K562 (cell line): ENCODE measurements around the gene NFATC2. TPM values are rescaled to one million over a fixed set of nuclear protein-coding genes. Genes with fewer than 3 reads are reported as not detected.

ENCODE experiments used
- ATAC-seq: fragments of 200-7000 bp; cut with Tn5 transposase; 3 replicates; pipeline ENCODE4 v1.9.1; 2020; ENCODE audit warnings: moderate library complexity
- BruUV-seq: library from RNA; stranded (reverse); fragments of 400-500 nt; replicated peaks from 2 replicates; lab custom pipeline; 2021; lab: Mats Ljungman, UMichigan
- CTCF ChIA-PET: fragments of 300-600 bp; formaldehyde crosslinking; extraction: SDS; loops from one replicate; lab custom pipeline; 2021; ENCODE audit warnings: low intra/inter-chr PET ratio; lab: Yijun Ruan, JAX
- POLR2A ChIA-PET: fragments of 300-600, 350-650 bp; sonication (Branson Sonifier 250); formaldehyde crosslinking; extraction: SDS; loops from one replicate; lab custom pipeline; 2021; ENCODE audit warnings: antibody characterized with exemption, inconsistent platforms; lab: Yijun Ruan, JAX
- DNase-seq, 4 experiments: peaks; one replicate each; pipeline versions ENCODE4 v3.0.0 to v3.0.0-alpha.2; 2011 to 2018; ENCODE audit warnings: low spot score in 3 of 4, mixed read lengths in 3 of 4; ENCODE audit errors: extremely low read depth in 1 of 4
- FAIRE-seq: peaks from 2 replicates; lab custom pipeline; 2011; peaks lifted over from hg19 to GRCh38; lab: Jason Lieb, UNC
- H2AFZ ChIP-seq: 2 replicates; pipeline ENCODE4 v1.6.0; 2011; ENCODE audit warnings: low read depth, low read length, control low read depth, inconsistent platforms
- H3K27ac ChIP-seq: fragments of 200-600 bp; 3 replicates; pipeline ENCODE4 v1.8.0; 2011; ENCODE audit warnings: low read depth, mild to moderate bottlenecking, control low read depth, inconsistent platforms, low read length, moderate library complexity, mixed read lengths; ENCODE audit errors: extremely low read depth
- H3K27me3 ChIP-seq, 2 experiments: fragments of 300-600 bp in 1 of 2; 2 replicates in 1 of 2; 3 replicates in 1 of 2; pipeline versions ENCODE4 v1.6.0 to v1.8.0; 2011; ENCODE audit warnings: inconsistent platforms in 2 of 2, low read length in 2 of 2, mild to moderate bottlenecking in 1 of 2, mixed read lengths in 1 of 2, moderate library complexity in 1 of 2; ENCODE audit not compliant: control insufficient read depth in 2 of 2, insufficient read depth in 2 of 2
- H3K36me3 ChIP-seq: fragments of 300-600 bp; 3 replicates; pipeline ENCODE4 v1.8.0; 2011; ENCODE audit warnings: mild to moderate bottlenecking, low read length, inconsistent platforms; ENCODE audit not compliant: control insufficient read depth, insufficient read depth
- H3K4me1 ChIP-seq, 2 experiments: fragments of 200-600 bp in 1 of 2; replicated peaks in 1 of 2; 2 replicates in 1 of 2; 3 replicates in 1 of 2; pipeline versions ENCODE4 v1.5.1 to v1.8.0; 2011; ENCODE audit warnings: inconsistent platforms in 2 of 2, low read length in 2 of 2, mild to moderate bottlenecking in 1 of 2, mixed read lengths in 1 of 2, moderate library complexity in 1 of 2; ENCODE audit not compliant: control insufficient read depth in 2 of 2, insufficient read depth in 2 of 2
- H3K4me2 ChIP-seq: 2 replicates; pipeline ENCODE4 v1.6.1; 2011; ENCODE audit warnings: low read length, control low read depth, inconsistent platforms, mixed read lengths; ENCODE audit not compliant: insufficient read depth
- H3K4me3 ChIP-seq: fragments of 200-600 bp; sonication (generic), shearing (Covaris generic); 2 replicates; pipeline ENCODE4 v1.5.1; 2016; ENCODE audit warnings: control low read depth, inconsistent platforms
- H3K79me2 ChIP-seq: fragments of 200-600 bp; 3 replicates; pipeline ENCODE4 v1.8.0; 2011; ENCODE audit warnings: low read length, inconsistent platforms; ENCODE audit not compliant: control insufficient read depth, insufficient read depth
- H3K9ac ChIP-seq, 2 experiments: 2 replicates each; pipeline versions ENCODE4 v1.6.0 to v1.6.1; 2011; ENCODE audit warnings: low read depth in 2 of 2, low read length in 2 of 2, control low read depth in 1 of 2, inconsistent platforms in 1 of 2, mild to moderate bottlenecking in 1 of 2, mixed read lengths in 1 of 2; ENCODE audit not compliant: insufficient read depth in 1 of 2
- H3K9me1 ChIP-seq: one replicate; pipeline ENCODE4 v1.6.0; 2011; ENCODE audit warnings: inconsistent platforms, mild to moderate bottlenecking, low read length, moderate library complexity; ENCODE audit not compliant: control insufficient read depth, insufficient read depth
- H3K9me3 ChIP-seq: replicated peaks from 2 replicates; pipeline ENCODE4 v1.5.1; 2011; ENCODE audit warnings: low read depth, low read length, inconsistent platforms; ENCODE audit not compliant: control insufficient read depth, insufficient read depth
- H4K20me1 ChIP-seq: replicated peaks from 2 replicates; pipeline ENCODE4 v1.6.1; 2011; ENCODE audit warnings: low read length, inconsistent platforms, mixed read lengths; ENCODE audit not compliant: control insufficient read depth, insufficient read depth
- CBX1 ChIP-seq: sonication (generic); IDR thresholded peaks from 2 replicates; pipeline ENCODE4 v1.6.1; 2016; ENCODE audit warnings: antibody characterized with exemption, low read depth, mild to moderate bottlenecking
- FOXP4 ChIP-seq: sonication (generic); formaldehyde crosslinking; IDR thresholded peaks from 2 replicates; pipeline ENCODE4 v1.8.0; 2022; ENCODE audit warnings: mild to moderate bottlenecking, missing genetic modification reagents, borderline replicate concordance
- HCFC1 ChIP-seq: IDR thresholded peaks from 2 replicates; pipeline ENCODE4 v1.6.1; 2012; ENCODE audit warnings: low read depth, low read length, improper control_type of control experiment
- HSF4 ChIP-seq: fragments of 250-450 bp; sonication (Bioruptor Pico); IDR thresholded peaks from 2 replicates; pipeline ENCODE4 v2.1.2; 2022; ENCODE audit warnings: mild to moderate bottlenecking, moderate library complexity, borderline replicate concordance
- LCOR ChIP-seq: sonication (generic); formaldehyde crosslinking; IDR thresholded peaks from 2 replicates; pipeline ENCODE4 v1.8.0; 2022; ENCODE audit warnings: mild to moderate bottlenecking, missing genetic modification reagents
- MAX ChIP-seq: sonication (generic); formaldehyde crosslinking; IDR thresholded peaks from 2 replicates; pipeline ENCODE4 v1.9.0; 2022; ENCODE audit warnings: mild to moderate bottlenecking, missing genetic modification reagents
- NFXL1 ChIP-seq: fragments of 450-650 bp; formaldehyde crosslinking; IDR thresholded peaks from 2 replicates; pipeline ENCODE4 v1.4.0; 2021; ENCODE audit warnings: mild to moderate bottlenecking
- SUPT5H ChIP-seq: fragments of 450-650 bp; IDR thresholded peaks from 2 replicates; pipeline ENCODE4 v1.6.1; 2016
- YY1 ChIP-seq, 3 experiments: IDR thresholded peaks; 2 replicates each; pipeline ENCODE4 v1.6.1; 2011; ENCODE audit warnings: low read length in 2 of 3, mild to moderate bottlenecking in 2 of 3, moderate library complexity in 2 of 3, borderline replicate concordance in 1 of 3, control low read depth in 1 of 3, low read depth in 1 of 3; ENCODE audit not compliant: insufficient read depth in 3 of 3, insufficient replicate concordance in 2 of 3, control insufficient read depth in 1 of 3, insufficient read length in 1 of 3; ENCODE audit errors: extremely low read depth in 1 of 3
- ZNF277 ChIP-seq: fragments of 250-450 bp; sonication (Bioruptor Pico); IDR thresholded peaks from 2 replicates; pipeline ENCODE4 v1.8.0; 2022; ENCODE audit warnings: inconsistent platforms, mild to moderate bottlenecking, moderate library complexity, borderline replicate concordance
- ZNF445 ChIP-seq: fragments of 250-450 bp; sonication (Bioruptor Pico); IDR thresholded peaks from 2 replicates; pipeline ENCODE4 v1.4.0; 2020; ENCODE audit warnings: low read depth, mild to moderate bottlenecking, moderate library complexity
- WGBS: fragments of 100-300 bp; shearing (Covaris generic); methylation state at CpG from one replicate; pipeline ENCODE4 v1.1.6; 2016; ENCODE audit warnings: low coverage, mixed read lengths; ENCODE audit not compliant: insufficient coverage; ENCODE audit errors: missing lambda C conversion rate; 5-methylcytosine and 5-hydroxymethylcytosine counted together
- in situ Hi-C: fragments of 300-500 bp; cut with MboI; formaldehyde crosslinking; loops from 4 replicates; pipeline ENCODE4 v1.15.0; 2018; ENCODE audit warnings: inconsistent platforms, mixed read lengths
- intact Hi-C: fragments of 100-400 bp; cut with micrococcal nuclease; formaldehyde crosslinking; loops from 2 replicates; pipeline ENCODE4 v1.14.2; 2022
- polyA plus RNA-seq, 8 experiments: library from polyadenylated mRNA; depleted of rRNA in 4 of 8; stranded (reverse) in 5 of 8; unstranded in 3 of 8; fragments of >200 nt; fragmentation: Nextera tagmentation in 2 of 8; fragmentation: Illumina TruSeq in 1 of 8; extraction: Ambion mirVana in 2 of 8; extraction: Trizol in 1 of 8; gene quantifications; 2 replicates each; pipeline versions ENCODE4 v1.2.1 to v1.2.3, GENCODE V29; 2011 to 2014; ENCODE audit warnings: inconsistent platforms in 1 of 8, missing spikeins in 1 of 8
- total RNA-seq, 7 experiments: library from RNA; depleted of rRNA in 6 of 7; stranded (reverse); fragments of >200 nt in 6 of 7; fragmentation: Illumina TruSeq in 2 of 7; extraction: Trizol in 2 of 7; gene quantifications; 2 replicates each; pipeline versions ENCODE4 v1.2.1 to v1.2.3, GENCODE V29; 2011 to 2021; ENCODE audit warnings: low replicate concordance in 1 of 7

NFATC2 gene
- total and polyA plus RNA-seq, 9 of the 15 experiments (the other 6 are each of a cell fraction or from before 2014, with no cell fraction given) = 1.9 to 11.2 (median 3.0) TPM

GRCh38 chr20:51382986-51383821, 159.3 kb downstream of the NFATC2 start:
- Histone ChIP-seq H4K20me1 (no peaks in the 10 kb centered on the region), H3K27ac (no peak overlapping the region), H3K4me3 (no peak overlapping the region), H3K79me2 (no peaks in the 10 kb centered on the region), H3K9ac (no peak overlapping the region), H3K4me2 (no peak overlapping the region), H3K36me3 (no peaks in the 10 kb centered on the region), H3K9me1 (no peaks in the 10 kb centered on the region), H3K4me1 (peaks cover 20 to 30% of the 10 kb centered on the region in 2 experiments), H3K27me3 (no peaks in the 10 kb centered on the region)
- intact Hi-C loops (no loop called here), in situ Hi-C loops (no loop called here)
- ChIA-PET POLR2A (no interaction called here), CTCF (no interaction called here)
- ATAC-seq = no peak
- FAIRE-seq = no peak
- DNase-seq = no peak
- TF ChIP-seq ZNF277 (CRISPR knock-in tag) = no peak
- TF ChIP-seq ZNF445 (CRISPR knock-in tag) = no peak
- TF ChIP-seq HCFC1 = no peak
- no peak for TF ChIP-seq HSF4 (CRISPR knock-in tag)
- no peak for TF ChIP-seq MAX (CRISPR knock-in tag)
- TF ChIP-seq SUPT5H = no peak
- no peak for TF ChIP-seq FOXP4
- TF ChIP-seq LCOR (CRISPR knock-in tag) = no peak
- TF ChIP-seq NFXL1 = no peak
- TF ChIP-seq YY1 (IDR thresholded peaks at IDR 0.05; ENCODE audit: borderline replicate concordance in 1 of 3, control insufficient read depth in 1 of 3, extremely low read depth in 1 of 3, insufficient read depth in 3 of 3, insufficient read length in 1 of 3, insufficient replicate concordance in 2 of 3, low read depth in 1 of 3, low read length in 2 of 3) = no peak
- TF ChIP-seq CBX1 = no peak
- TF ChIP-seq, all 486 proteins: peak for 0
- WGBS = 59% methylated on average over 21 of the region's 23 CpGs
- no TSS peak for BruUV-seq
- H3K9me3 ChIP-seq = no peaks in the 10 kb centered on the region
- no peak overlapping the region; the same call in 1 of the 2 replicates for H2AFZ ChIP-seq
